Subcutaneous adipose tissue (tissue), 4 donors: Measurements from ENCODE around the gene MUC13. TPM values are rescaled to one million over a fixed set of nuclear protein-coding genes. Genes with fewer than 3 reads are reported as not detected.

Source experiments
- CTCF ChIP-seq: fragments of 450-650 bp; IDR thresholded peaks from one replicate; pipeline ENCODE4 v1.5.1; 2016; ENCODE audit warnings: low read depth, mild to moderate bottlenecking, control low read depth, antibody characterized with exemption, moderate library complexity
- total RNA-seq, 4 donors: library from RNA; depleted of rRNA; stranded (reverse); fragments of >200 nt; gene quantifications; one replicate each; pipeline ENCODE4 v1.1.0, GENCODE V29; 2016

Gene MUC13
- total RNA-seq, 4 donors from 2014 or later: 1.7 TPM; not detected in 3

GRCh38 chr3:124972457-124972856, 37.9 kb upstream of the MUC13 start:
- no peak for TF ChIP-seq CTCF

- no peak for TF ChIP-seq CTCF
These were observed 35.6 kb upstream of the MUC13 start for GRCh38 chr3:124969963-124970722.

- no peak for TF ChIP-seq CTCF
These were observed 34.6 kb upstream of the MUC13 start for GRCh38 chr3:124969190-124969589.

- TF ChIP-seq CTCF: no peak
These were observed 33.4 kb upstream of the MUC13 start for GRCh38 chr3:124967964-124968363.

- no peak for TF ChIP-seq CTCF
These were observed 32.2 kb upstream of the MUC13 start for GRCh38 chr3:124966521-124967445.

- no peak for TF ChIP-seq CTCF
These were observed 30.9 kb upstream of the MUC13 start for GRCh38 chr3:124965413-124965812.

- no peak for TF ChIP-seq CTCF
These were observed 29.8 kb upstream of the MUC13 start for GRCh38 chr3:124964387-124964786.
